Measurements from ENCODE around the gene RIMKLA.

The RIMKLA gene

GRCh38 chr1:42392967-42393848 is 12.6 kb downstream of the RIMKLA start:
- Histone ChIP-seq H3K4me1 (no peaks in the 10 kb centered on the region), H3K4me3 (no peak overlapping the region), H3K36me3 (no peaks in the 10 kb centered on the region), H3K9me3 (no peaks in the 10 kb centered on the region), H3K27me3 (no peaks in the 10 kb centered on the region), H3K27ac (no peak overlapping the region)
- intact Hi-C loops (cut with DNase I; ENCODE audit: low total_unique reads) = no loop called here
- TF ChIP-seq CTCF (IDR thresholded peaks at IDR 0.05) = no peak
- DNase-seq = no peak

GRCh38 chr1:42399315-42400100 is 18.9 kb downstream of the RIMKLA start:
- TF ChIP-seq CTCF (IDR thresholded peaks at IDR 0.05) = no peak
- no peaks in the 10 kb centered on the region for H3K27me3 ChIP-seq
- H3K27ac ChIP-seq = no peak overlapping the region
- intact Hi-C loops (cut with DNase I; ENCODE audit: low total_unique reads) = no loop called here
- no peak overlapping the region for H3K4me3 ChIP-seq
- no peaks in the 10 kb centered on the region for H3K4me1 ChIP-seq
- no peaks in the 10 kb centered on the region for H3K9me3 ChIP-seq
- H3K36me3 ChIP-seq = no peaks in the 10 kb centered on the region
- no peak for DNase-seq

GRCh38 chr1:42403880-42404400 is 23.3 kb downstream of the RIMKLA start:
- TF ChIP-seq CTCF (IDR thresholded peaks at IDR 0.05) = no peak
- H3K4me3 ChIP-seq = no peak overlapping the region
- no peak overlapping the region for H3K27ac ChIP-seq
- H3K4me1 ChIP-seq = no peaks in the 10 kb centered on the region
- H3K36me3 ChIP-seq = no peaks in the 10 kb centered on the region
- DNase-seq = no peak
- intact Hi-C loops (cut with DNase I; ENCODE audit: low total_unique reads) = no loop called here
- peaks cover 0 to 2% of the 10 kb centered on the region in 2 donors for H3K27me3 ChIP-seq
- H3K9me3 ChIP-seq = no peaks in the 10 kb centered on the region

GRCh38 chr1:42414551-42415496 is 34.2 kb downstream of the RIMKLA start:
- Histone ChIP-seq H3K4me3 (no peak overlapping the region), H3K27ac (no peak overlapping the region), H3K4me1 (no peaks in the 10 kb centered on the region), H3K9me3 (no peaks in the 10 kb centered on the region), H3K36me3 (no peaks in the 10 kb centered on the region), H3K27me3 (peaks cover 0 to 9% of the 10 kb centered on the region in 2 donors)
- intact Hi-C loops (cut with DNase I; ENCODE audit: low total_unique reads) = loop anchor here (5.0 kb wide), 1 partner anchor 77 kb away; no protein-coding TSS in a partner anchor
- no peak for DNase-seq
- no peak for TF ChIP-seq CTCF (IDR thresholded peaks at IDR 0.05)

- intact Hi-C loops (cut with DNase I; ENCODE audit: low total_unique reads) = no loop called here
- no peak for DNase-seq
Measured at GRCh38 chr1:42417166-42417565, 36.6 kb downstream of the RIMKLA start.

More at GRCh38 chr1:42417166-42417565, 36.6 kb downstream of the RIMKLA start:
- Histone ChIP-seq H3K36me3 (no peaks in the 10 kb centered on the region), H3K27me3 (peaks cover 0 to 23% of the 10 kb centered on the region in 2 donors), H3K4me1 (no peaks in the 10 kb centered on the region), H3K27ac (no peak overlapping the region), H3K9me3 (no peaks in the 10 kb centered on the region), H3K4me3 (no peak overlapping the region)
- TF ChIP-seq CTCF (IDR thresholded peaks at IDR 0.05) = no peak
